ENCODE data around the gene RORC. TPM values are rescaled to one million over a fixed set of nuclear protein-coding genes. Genes with fewer than 3 reads are reported as not detected.
A peak's percentile ranks its signal among the peaks of the same experiment; 100 is the strongest.
"Not testable (repeated sequence)": the region's sequence is repeated elsewhere in the genome, so short reads cannot be mapped to it uniquely, and the experiment has no call there.

RORC gene
- 1 to 10 TPM; 1.5 to 3.4 TPM for polyA plus RNA-seq

- no peaks in the 10 kb centered on the region for H3K9me3 ChIP-seq (ENCODE audit: control insufficient read depth in 2 of 2, insufficient read depth in 1 of 2, low read depth in 1 of 2, low read length in 1 of 2)
- WGBS, 2 donors, result 46 to 54% methylated on average over 5 of the region's 5 CpGs
- no peaks in the 10 kb centered on the region for H3K27me3 ChIP-seq (ENCODE audit: control insufficient read depth in 1 of 2, insufficient read depth in 2 of 2, low read length in 2 of 2)
- peaks cover 0 to 4% of the 10 kb centered on the region in 2 donors for H3K36me3 ChIP-seq (ENCODE audit: control insufficient read depth in 2 of 2, insufficient read depth in 2 of 2, low read length in 1 of 2)
- peak within 1 kb of the TSS; percentile 8 to 48 for H3K4me3 ChIP-seq (ENCODE audit: low read depth in 1 of 2, low read length in 2 of 2)
- peak within 1 kb of the TSS; percentile 51 to 59 for H3K27ac ChIP-seq (ENCODE audit: low read depth in 2 of 2, low read length in 1 of 2)
- peaks cover 0 to 23% of the 10 kb centered on the region in 2 donors for H3K4me1 ChIP-seq (ENCODE audit: control insufficient read depth in 2 of 2, insufficient read depth in 2 of 2, low read length in 1 of 2)
Observed at GRCh38 chr1:151831605-151832004, at the start of gene RORC. Gene RORC, minus strand, starts transcription at chr1:151831802. Its CDS starts 38 bp downstream, at chr1:151831764.

- Histone ChIP-seq H3K36me3 (ENCODE audit: control insufficient read depth in 2 of 2, insufficient read depth in 2 of 2, low read length in 1 of 2) (peaks cover 0 to 5% of the 10 kb centered on the region in 2 donors), H3K9me3 (ENCODE audit: control insufficient read depth in 2 of 2, insufficient read depth in 1 of 2, low read depth in 1 of 2, low read length in 1 of 2) (no peaks in the 10 kb centered on the region), H3K27ac (ENCODE audit: low read depth in 2 of 2, low read length in 1 of 2) (no peak overlapping the region), H3K27me3 (ENCODE audit: control insufficient read depth in 1 of 2, insufficient read depth in 2 of 2, low read length in 2 of 2) (no peaks in the 10 kb centered on the region), H3K4me1 (ENCODE audit: control insufficient read depth in 2 of 2, insufficient read depth in 2 of 2, low read length in 1 of 2) (peaks cover 0 to 2% of the 10 kb centered on the region in 2 donors), H3K4me3 (ENCODE audit: low read depth in 1 of 2, low read length in 2 of 2) (no peak overlapping the region)
- 86 to 97% methylated on average over 1 of the region's 1 CpG for WGBS, 2 donors
Observed at GRCh38 chr1:151875419-151876097, 44.0 kb upstream of the RORC start.

GRCh38 chr1:151872776-151873175 is 41.2 kb upstream of the RORC start:
- not testable (repeated sequence) for H3K27ac ChIP-seq (ENCODE audit: low read depth in 2 of 2, low read length in 1 of 2); H3K4me3 ChIP-seq (ENCODE audit: low read depth in 1 of 2, low read length in 2 of 2); H3K36me3 ChIP-seq (ENCODE audit: control insufficient read depth in 2 of 2, insufficient read depth in 2 of 2, low read length in 1 of 2); H3K9me3 ChIP-seq (ENCODE audit: control insufficient read depth in 2 of 2, insufficient read depth in 1 of 2, low read depth in 1 of 2, low read length in 1 of 2); H3K27me3 ChIP-seq (ENCODE audit: control insufficient read depth in 1 of 2, insufficient read depth in 2 of 2, low read length in 2 of 2); H3K4me1 ChIP-seq (ENCODE audit: control insufficient read depth in 2 of 2, insufficient read depth in 2 of 2, low read length in 1 of 2)
- WGBS, 2 donors, result 78 to 85% methylated on average over 9 of the region's 9 CpGs

- Histone ChIP-seq H3K4me3 (ENCODE audit: low read depth in 1 of 2, low read length in 2 of 2) (no peak overlapping the region), H3K36me3 (ENCODE audit: control insufficient read depth in 2 of 2, insufficient read depth in 2 of 2, low read length in 1 of 2) (peaks cover 0 to 3% of the 10 kb centered on the region in 2 donors), H3K4me1 (ENCODE audit: control insufficient read depth in 2 of 2, insufficient read depth in 2 of 2, low read length in 1 of 2) (peaks cover 0 to 2% of the 10 kb centered on the region in 2 donors), H3K27me3 (ENCODE audit: control insufficient read depth in 1 of 2, insufficient read depth in 2 of 2, low read length in 2 of 2) (no peaks in the 10 kb centered on the region), H3K9me3 (ENCODE audit: control insufficient read depth in 2 of 2, insufficient read depth in 1 of 2, low read depth in 1 of 2, low read length in 1 of 2) (no peaks in the 10 kb centered on the region), H3K27ac (ENCODE audit: low read depth in 2 of 2, low read length in 1 of 2) (no peak overlapping the region)
- 54 to 64% methylated on average over 5 of the region's 5 CpGs for WGBS, 2 donors
Observed at GRCh38 chr1:151871284-151872030, 39.9 kb upstream of the RORC start.

GRCh38 chr1:151868486-151868885 is 36.9 kb upstream of the RORC start:
- Histone ChIP-seq H3K9me3 (ENCODE audit: control insufficient read depth in 2 of 2, insufficient read depth in 1 of 2, low read depth in 1 of 2, low read length in 1 of 2) (no peaks in the 10 kb centered on the region), H3K36me3 (ENCODE audit: control insufficient read depth in 2 of 2, insufficient read depth in 2 of 2, low read length in 1 of 2) (peaks cover 0 to 5% of the 10 kb centered on the region in 2 donors)
- WGBS, 2 donors, result 31 to 43% methylated on average over 3 of the region's 3 CpGs

GRCh38 chr1:151867765-151868411 is 36.3 kb upstream of the RORC start:
- WGBS, 2 donors, result 67 to 72% methylated on average over 7 of the region's 7 CpGs
- Histone ChIP-seq H3K27ac (ENCODE audit: low read depth in 2 of 2, low read length in 1 of 2) (no peak overlapping the region), H3K9me3 (ENCODE audit: control insufficient read depth in 2 of 2, insufficient read depth in 1 of 2, low read depth in 1 of 2, low read length in 1 of 2) (no peaks in the 10 kb centered on the region), H3K4me1 (ENCODE audit: control insufficient read depth in 2 of 2, insufficient read depth in 2 of 2, low read length in 1 of 2) (peaks cover 0 to 7% of the 10 kb centered on the region in 2 donors), H3K36me3 (ENCODE audit: control insufficient read depth in 2 of 2, insufficient read depth in 2 of 2, low read length in 1 of 2) (peaks cover 0 to 5% of the 10 kb centered on the region in 2 donors), H3K27me3 (ENCODE audit: control insufficient read depth in 1 of 2, insufficient read depth in 2 of 2, low read length in 2 of 2) (no peaks in the 10 kb centered on the region), H3K4me3 (ENCODE audit: low read depth in 1 of 2, low read length in 2 of 2) (no peak overlapping the region)

More at GRCh38 chr1:151868486-151868885, 36.9 kb upstream of the RORC start:
- peaks cover 0 to 7% of the 10 kb centered on the region in 2 donors for H3K4me1 ChIP-seq (ENCODE audit: control insufficient read depth in 2 of 2, insufficient read depth in 2 of 2, low read length in 1 of 2)
- H3K27me3 ChIP-seq (ENCODE audit: control insufficient read depth in 1 of 2, insufficient read depth in 2 of 2, low read length in 2 of 2), result no peaks in the 10 kb centered on the region
- H3K27ac ChIP-seq (ENCODE audit: low read depth in 2 of 2, low read length in 1 of 2), result no peak overlapping the region
- no peak overlapping the region for H3K4me3 ChIP-seq (ENCODE audit: low read depth in 1 of 2, low read length in 2 of 2)

- Histone ChIP-seq H3K36me3 (ENCODE audit: control insufficient read depth in 2 of 2, insufficient read depth in 2 of 2, low read length in 1 of 2) (peaks cover 0 to 5% of the 10 kb centered on the region in 2 donors), H3K4me1 (ENCODE audit: control insufficient read depth in 2 of 2, insufficient read depth in 2 of 2, low read length in 1 of 2) (peaks cover 0 to 7% of the 10 kb centered on the region in 2 donors), H3K4me3 (ENCODE audit: low read depth in 1 of 2, low read length in 2 of 2) (no peak overlapping the region), H3K27me3 (ENCODE audit: control insufficient read depth in 1 of 2, insufficient read depth in 2 of 2, low read length in 2 of 2) (no peaks in the 10 kb centered on the region), H3K9me3 (ENCODE audit: control insufficient read depth in 2 of 2, insufficient read depth in 1 of 2, low read depth in 1 of 2, low read length in 1 of 2) (no peaks in the 10 kb centered on the region), H3K27ac (ENCODE audit: low read depth in 2 of 2, low read length in 1 of 2) (no peak overlapping the region)
- WGBS, 2 donors, result 51 to 65% methylated on average over 2 of the region's 2 CpGs
Observed at GRCh38 chr1:151867321-151867720, 35.7 kb upstream of the RORC start.

GRCh38 chr1:151864411-151864810 is 32.8 kb upstream of the RORC start:
- no peak overlapping the region for H3K27ac ChIP-seq (ENCODE audit: low read depth in 2 of 2, low read length in 1 of 2)
- peaks cover 0 to 5% of the 10 kb centered on the region in 2 donors for H3K36me3 ChIP-seq (ENCODE audit: control insufficient read depth in 2 of 2, insufficient read depth in 2 of 2, low read length in 1 of 2)
- H3K4me3 ChIP-seq (ENCODE audit: low read depth in 1 of 2, low read length in 2 of 2), result no peak overlapping the region
- H3K9me3 ChIP-seq (ENCODE audit: control insufficient read depth in 2 of 2, insufficient read depth in 1 of 2, low read depth in 1 of 2, low read length in 1 of 2), result no peaks in the 10 kb centered on the region
- no peaks in the 10 kb centered on the region for H3K27me3 ChIP-seq (ENCODE audit: control insufficient read depth in 1 of 2, insufficient read depth in 2 of 2, low read length in 2 of 2)
- 38 to 63% methylated on average over 2 of the region's 2 CpGs for WGBS, 2 donors
- peaks cover 7 to 12% of the 10 kb centered on the region in 2 donors for H3K4me1 ChIP-seq (ENCODE audit: control insufficient read depth in 2 of 2, insufficient read depth in 2 of 2, low read length in 1 of 2)

GRCh38 chr1:151862604-151863003 is 31.0 kb upstream of the RORC start:
- Histone ChIP-seq H3K4me3 (ENCODE audit: low read depth in 1 of 2, low read length in 2 of 2) (no peak overlapping the region), H3K4me1 (ENCODE audit: control insufficient read depth in 2 of 2, insufficient read depth in 2 of 2, low read length in 1 of 2) (peaks cover 7 to 19% of the 10 kb centered on the region in 2 donors), H3K9me3 (ENCODE audit: control insufficient read depth in 2 of 2, insufficient read depth in 1 of 2, low read depth in 1 of 2, low read length in 1 of 2) (no peaks in the 10 kb centered on the region), H3K27me3 (ENCODE audit: control insufficient read depth in 1 of 2, insufficient read depth in 2 of 2, low read length in 2 of 2) (no peaks in the 10 kb centered on the region), H3K27ac (ENCODE audit: low read depth in 2 of 2, low read length in 1 of 2) (no peak overlapping the region), H3K36me3 (ENCODE audit: control insufficient read depth in 2 of 2, insufficient read depth in 2 of 2, low read length in 1 of 2) (peaks cover 0 to 5% of the 10 kb centered on the region in 2 donors)
